GM18498 (cell line): ENCODE results near the gene SNRPD3.

Experiments
- ATAC-seq: cut with Tn5 transposase; IDR thresholded peaks from one replicate; pipeline ENCODE4 v1.9.1; 2021; ENCODE audit warnings: mild to moderate bottlenecking, moderate library complexity; ENCODE audit not compliant: unreplicated experiment

SNRPD3 gene

DNA sequence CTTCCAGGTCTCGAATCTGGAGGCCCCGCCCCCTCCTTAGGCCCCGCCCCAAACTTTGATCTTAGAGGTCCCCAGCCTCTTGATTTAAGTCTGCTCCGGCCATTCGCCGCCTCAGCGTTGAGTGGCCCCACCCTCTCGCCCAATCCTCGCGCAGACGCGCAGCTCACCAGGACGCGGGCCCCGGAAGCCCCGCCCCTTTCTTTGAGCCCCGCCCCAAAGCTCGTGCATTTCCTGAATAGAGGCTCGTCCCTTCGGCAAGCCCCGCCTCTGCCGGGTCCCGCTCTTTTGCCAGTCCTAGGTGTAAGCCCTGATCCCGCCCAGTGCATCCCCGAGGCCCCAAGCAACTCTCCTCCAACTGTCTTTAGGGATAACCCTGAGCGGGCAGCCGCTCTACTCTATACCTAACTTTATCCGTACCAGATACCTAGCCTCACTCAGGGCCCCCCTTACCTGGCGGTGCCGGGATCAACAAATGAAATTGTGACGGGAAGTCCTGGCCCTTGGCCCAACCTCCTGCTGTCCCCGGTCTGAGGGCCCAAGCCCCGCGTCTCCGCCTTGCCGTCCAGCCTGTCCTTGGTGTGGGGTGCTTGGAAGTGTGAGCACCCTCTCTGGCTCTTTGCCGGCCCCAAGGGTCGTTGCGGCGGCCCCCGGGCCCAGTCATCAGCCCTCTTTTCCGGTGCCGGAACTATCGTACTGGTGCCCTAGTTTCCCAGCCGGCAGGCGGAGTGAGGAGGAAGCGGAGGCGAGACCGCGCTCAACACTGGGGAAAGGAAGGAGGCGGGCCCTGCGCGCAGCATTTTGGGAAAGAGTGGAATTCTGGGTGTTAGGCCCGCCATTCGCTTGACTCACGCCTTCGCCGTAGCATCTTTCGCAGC is at the start of gene SNRPD3:
TSS of gene SNRPD3 (plus strand) at position 835 of the 875 bp plus-strand sequence. CDS start 1,676 bp downstream, outside the sequence.
- peak; percentile 81 for ATAC-seq

GRCh38 chr22:24506802-24507438 is 48.9 kb upstream of the SNRPD3 start:
- ATAC-seq, result no peak

DNA sequence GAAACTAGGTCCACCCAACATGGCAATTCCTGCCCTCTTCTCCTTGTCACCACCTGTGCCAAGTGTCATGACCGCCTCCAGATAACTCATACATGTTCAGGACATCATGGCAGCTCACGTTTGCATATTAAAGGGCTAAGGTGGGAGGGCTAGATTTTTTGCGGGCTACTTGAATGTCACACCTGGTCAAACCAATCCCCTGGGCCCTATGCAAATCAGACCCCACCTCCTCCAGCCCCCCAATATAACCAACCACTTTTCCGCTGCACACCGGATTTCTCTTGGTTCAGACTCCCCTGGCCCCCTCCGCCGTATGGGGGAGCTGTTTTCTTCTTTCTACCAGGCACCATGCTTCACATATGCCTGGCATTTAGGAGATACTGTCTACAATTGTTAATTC is 48.1 kb upstream of the SNRPD3 start:
- no peak for ATAC-seq

DNA sequence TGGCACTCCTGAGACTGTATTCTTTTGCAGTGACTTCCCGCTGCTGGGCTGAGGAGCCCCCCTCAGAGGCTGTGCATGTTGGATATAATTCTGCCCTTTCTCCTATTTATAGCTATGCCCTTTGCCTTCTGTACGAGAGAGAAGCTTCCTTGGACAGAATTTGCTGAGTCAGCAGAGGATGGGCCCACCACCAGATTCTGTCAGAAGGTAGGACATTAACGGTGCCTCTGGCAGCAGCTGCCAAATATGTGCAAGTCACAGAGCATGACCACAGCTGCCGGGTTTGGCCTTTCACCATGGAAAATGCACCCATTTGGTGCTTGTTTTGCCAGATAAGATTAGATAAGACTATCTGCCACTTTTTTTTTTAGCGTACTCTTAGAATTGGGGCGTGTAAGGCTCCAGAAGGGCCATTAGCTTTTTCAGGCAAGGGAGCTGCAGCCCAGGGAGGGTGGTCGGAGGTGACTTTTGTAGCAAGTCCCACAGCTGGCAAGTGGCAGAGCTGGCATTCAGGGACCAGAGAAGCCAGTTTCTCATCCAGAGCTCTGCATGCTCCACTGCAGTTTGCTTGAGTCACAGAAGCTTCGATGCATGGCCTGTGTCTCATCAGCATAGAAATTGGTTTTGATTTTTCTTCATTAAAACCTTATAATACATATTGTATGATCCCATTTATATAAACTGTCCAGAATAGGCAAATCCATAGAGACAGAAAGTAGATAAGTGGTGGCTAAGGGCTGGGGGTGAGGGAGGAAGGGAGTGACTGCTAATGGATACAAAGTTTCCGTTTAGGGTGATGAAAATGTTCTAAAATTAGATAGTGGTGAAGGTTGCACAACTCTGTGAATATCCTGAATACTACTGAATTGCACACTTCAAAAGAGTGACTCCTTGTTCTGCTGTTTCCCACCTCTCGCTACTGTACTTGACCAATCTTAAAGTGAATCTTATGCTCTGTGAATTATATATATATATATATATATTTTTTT is 44.9 kb upstream of the SNRPD3 start:
- no peak for ATAC-seq

GRCh38 chr22:24512043-24512442 is 43.8 kb upstream of the SNRPD3 start:
- no peak for ATAC-seq

- no peak for ATAC-seq
These were observed 42.2 kb upstream of the SNRPD3 start for GRCh38 chr22:24513378-24514240.

- ATAC-seq, result no peak
These were observed 41.4 kb upstream of the SNRPD3 start for GRCh38 chr22:24514241-24515026.

DNA sequence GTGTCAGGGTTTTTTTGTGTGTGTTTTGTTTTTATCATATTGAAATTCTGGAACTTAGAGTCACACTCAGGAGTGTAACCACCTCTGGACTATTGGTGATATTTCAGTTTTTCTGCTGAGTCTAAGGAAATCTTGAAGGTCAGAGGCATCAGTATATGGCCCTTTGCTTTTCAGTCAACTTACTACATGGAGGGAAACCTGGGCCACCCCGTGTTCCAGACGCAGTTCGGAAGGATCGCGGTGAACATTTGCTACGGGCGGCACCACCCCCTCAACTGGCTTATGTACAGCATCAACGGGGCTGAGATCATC is 40.8 kb upstream of the SNRPD3 start:
- ATAC-seq, result no peak

GRCh38 chr22:24516301-24516737 is 39.5 kb upstream of the SNRPD3 start:
- ATAC-seq, result no peak

- no peak for ATAC-seq
These were observed 38.4 kb upstream of the SNRPD3 start for GRCh38 chr22:24517446-24517845.

DNA sequence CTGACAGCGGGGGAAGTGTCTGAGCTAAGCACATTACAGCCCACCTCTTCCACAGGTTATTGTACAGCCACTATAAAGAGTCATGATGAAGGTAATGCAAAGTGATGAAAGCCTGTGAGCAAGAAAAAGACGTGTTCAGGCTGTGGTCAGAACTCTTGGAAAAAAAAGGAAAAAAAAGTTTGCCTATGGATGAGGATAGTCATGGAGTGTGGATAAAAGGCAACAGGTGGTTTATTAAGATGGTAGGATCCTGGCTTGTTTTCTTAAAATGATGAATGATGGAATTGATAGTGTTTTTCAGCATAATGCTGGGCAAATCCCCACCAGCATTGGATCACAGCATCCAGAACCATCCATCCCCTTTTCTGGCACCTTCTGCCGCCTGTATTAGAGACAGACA is 37.6 kb upstream of the SNRPD3 start:
- no peak for ATAC-seq

DNA sequence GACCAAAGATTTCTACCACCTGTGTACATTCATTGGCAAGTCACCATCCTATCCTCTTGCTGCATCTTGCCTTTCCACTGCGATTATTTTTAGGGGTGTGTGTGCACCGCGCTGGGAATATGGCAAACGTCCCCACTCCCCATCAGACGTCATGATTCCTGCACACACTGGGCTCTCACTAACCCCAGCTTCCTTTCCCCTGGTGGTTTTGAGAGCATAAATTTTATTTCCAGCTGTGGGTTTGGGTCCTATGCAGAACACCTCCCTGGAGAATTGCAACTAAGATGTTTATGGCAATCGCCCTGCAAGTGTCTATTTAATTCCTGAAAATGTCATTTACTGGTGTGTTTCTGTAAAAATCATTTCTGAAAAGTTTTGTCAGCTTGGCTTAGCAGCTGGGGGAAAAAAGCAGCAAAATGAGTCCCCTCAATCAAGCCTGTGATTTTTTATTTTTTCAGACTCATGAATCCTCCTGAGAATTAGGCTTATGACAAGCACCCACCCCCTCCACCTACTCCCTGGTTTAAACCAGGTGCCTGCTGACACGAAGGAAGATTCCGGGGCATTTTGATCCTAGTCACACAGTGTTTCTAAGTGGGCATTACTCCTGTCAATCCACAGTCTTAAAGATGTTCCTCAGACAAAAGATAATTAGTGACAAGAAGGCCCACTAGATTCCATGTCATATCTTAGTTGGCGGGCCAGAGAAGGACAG is 36.9 kb upstream of the SNRPD3 start:
- ATAC-seq, result no peak

- ATAC-seq, result no peak
These were observed 36.3 kb upstream of the SNRPD3 start for GRCh38 chr22:24519496-24519895.

DNA sequence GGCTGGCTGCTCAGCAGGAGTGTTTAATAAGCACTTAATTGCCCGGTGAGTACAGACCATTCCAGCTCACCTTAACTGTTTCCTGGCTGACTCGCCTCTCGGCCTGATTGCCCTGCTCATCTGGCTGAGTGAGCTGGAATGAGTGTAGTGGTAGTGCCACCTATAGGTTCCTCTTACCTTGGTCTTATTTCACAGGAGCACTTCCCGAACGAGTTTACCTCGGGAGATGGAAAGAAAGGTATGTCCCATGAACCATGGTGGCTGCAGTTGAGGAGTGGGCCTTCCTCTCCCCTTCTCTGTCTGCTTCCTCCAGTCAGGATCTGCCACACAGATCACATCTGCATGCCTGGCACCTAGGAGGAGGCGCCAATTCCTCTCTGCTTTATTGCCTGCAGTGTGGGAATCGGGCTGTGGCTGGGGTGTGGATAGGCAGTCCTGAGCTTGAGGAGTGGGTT is 34.0 kb upstream of the SNRPD3 start:
- ATAC-seq, result no peak

- ATAC-seq, result no peak
These were observed 31.9 kb upstream of the SNRPD3 start for GRCh38 chr22:24523873-24524272.

GRCh38 chr22:24525416-24526037 is 30.3 kb upstream of the SNRPD3 start:
- peak; percentile 76 for ATAC-seq

GRCh38 chr22:24526191-24526590 is 29.6 kb upstream of the SNRPD3 start:
- ATAC-seq, result no peak

GRCh38 chr22:24529898-24530297 is 25.9 kb upstream of the SNRPD3 start:
- no peak for ATAC-seq
